ENCODE data around the gene RCAN2.

RCAN2 gene

GRCh38 chr6:46246081-46246480 lies 245.2 kb downstream of the RCAN2 start:
- DNase-seq = no peak

GRCh38 chr6:46244670-46245069 lies 246.6 kb downstream of the RCAN2 start:
- no peak for DNase-seq

GRCh38 chr6:46243754-46244153 lies 247.5 kb downstream of the RCAN2 start:
- no peak for DNase-seq

- no peak for DNase-seq
Measured at GRCh38 chr6:46242921-46243320, 248.3 kb downstream of the RCAN2 start.

GRCh38 chr6:46240866-46241565 lies 250.2 kb downstream of the RCAN2 start:
- no peak for DNase-seq

- DNase-seq = no peak
Measured at GRCh38 chr6:46236752-46237151, 254.5 kb downstream of the RCAN2 start.

GRCh38 chr6:46235242-46235641 lies 256.0 kb downstream of the RCAN2 start:
- no peak for DNase-seq

- DNase-seq = no peak
Measured at GRCh38 chr6:46234700-46235099, 256.5 kb downstream of the RCAN2 start.

GRCh38 chr6:46234156-46234556 lies 257.1 kb downstream of the RCAN2 start:
- DNase-seq = no peak

GRCh38 chr6:46233129-46233528 lies 258.1 kb downstream of the RCAN2 start:
- no peak for DNase-seq

GRCh38 chr6:46222286-46222685 lies 269.0 kb downstream of the RCAN2 start:
- DNase-seq = no peak

- DNase-seq = peak; percentile 4
Measured at GRCh38 chr6:46221222-46221793, 269.9 kb downstream of the RCAN2 start.

- DNase-seq = no peak
Measured at GRCh38 chr6:46220352-46221221, 270.7 kb downstream of the RCAN2 start.

GRCh38 chr6:46219661-46220060 lies 271.6 kb downstream of the RCAN2 start:
- no peak for DNase-seq

- DNase-seq = no peak
Measured at GRCh38 chr6:46218457-46218856, 272.8 kb downstream of the RCAN2 start.

- no peak for DNase-seq
Measured at GRCh38 chr6:46217671-46218131, 273.5 kb downstream of the RCAN2 start.

- no peak for DNase-seq
Measured at GRCh38 chr6:46216879-46217278, 274.4 kb downstream of the RCAN2 start.

- no peak for DNase-seq
Measured at GRCh38 chr6:46215777-46216176, 275.5 kb downstream of the RCAN2 start.

- no peak for DNase-seq
Measured at GRCh38 chr6:46215213-46215612, 276.0 kb downstream of the RCAN2 start.

GRCh38 chr6:46211917-46212316 lies 279.3 kb downstream of the RCAN2 start:
- no peak for DNase-seq

- no peak for DNase-seq
Measured at GRCh38 chr6:46210294-46210693, 281.0 kb downstream of the RCAN2 start.

- no peak for DNase-seq
Measured at GRCh38 chr6:46208303-46208702, 282.9 kb downstream of the RCAN2 start.

- no peak for DNase-seq
Measured at GRCh38 chr6:46207174-46207573, 284.1 kb downstream of the RCAN2 start.
